WERI-Rb-1 (cell line): ENCODE results near the gene TSR2.

Experiments
- DNase-seq: peaks from one replicate; pipeline ENCODE4 v3.0.0-alpha.2; 2020
- H3K27ac ChIP-seq: fragments of 250-450 bp; sonication (Bioruptor Pico); 2 replicates; pipeline ENCODE4 v1.5.1; 2020; ENCODE audit warnings: mild to moderate bottlenecking, moderate library complexity
- H3K27me3 ChIP-seq: fragments of 250-450 bp; sonication (Bioruptor Pico); 2 replicates; pipeline ENCODE4 v1.5.1; 2021; ENCODE audit warnings: mild to moderate bottlenecking, low read depth, moderate library complexity; ENCODE audit not compliant: insufficient read depth, severe bottlenecking
- H3K36me3 ChIP-seq: fragments of 250-450 bp; sonication (Bioruptor Pico); 2 replicates; pipeline ENCODE4 v1.5.1; 2020; ENCODE audit warnings: mild to moderate bottlenecking, moderate library complexity
- H3K4me3 ChIP-seq: 2 replicates; pipeline ENCODE4 v1.5.1; 2011; ENCODE audit warnings: low read depth, mild to moderate bottlenecking, control low read depth, low read length
- H3K9me3 ChIP-seq: fragments of 250-450 bp; sonication (Bioruptor Pico); 2 replicates; pipeline ENCODE4 v1.5.1; 2021; ENCODE audit warnings: mild to moderate bottlenecking, moderate library complexity; ENCODE audit not compliant: severe bottlenecking
- CTCF ChIP-seq: IDR thresholded peaks from 2 replicates; pipeline ENCODE4 v1.5.1; 2011; ENCODE audit warnings: low read depth, mild to moderate bottlenecking, control low read depth, inconsistent platforms, low read length

The TSR2 gene

DNA sequence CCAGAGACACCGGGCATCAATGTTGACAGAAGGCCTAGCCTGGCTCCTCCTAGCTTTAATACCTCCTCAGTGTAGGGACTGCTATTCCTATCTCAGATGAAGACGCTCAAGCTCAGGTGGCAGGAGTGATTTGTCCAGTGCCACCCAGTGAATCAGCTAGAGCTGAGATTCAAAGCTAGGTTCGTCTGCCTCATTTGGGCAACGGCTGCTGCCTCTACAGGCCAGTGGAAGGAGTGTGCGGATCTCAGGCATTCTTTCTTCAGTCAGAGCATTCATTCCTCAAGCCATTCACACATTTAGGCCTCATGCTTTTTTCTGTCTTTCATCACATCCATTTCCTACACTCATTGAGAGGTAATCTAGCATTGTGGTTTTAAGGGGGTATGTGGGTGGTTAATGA lies 7.3 kb downstream of the TSR2 start:
- Histone ChIP-seq H3K4me3 (no peak overlapping the region), H3K27me3 (peaks cover 5% of the 10 kb centered on the region), H3K27ac (no peak overlapping the region), H3K9me3 (no peaks in the 10 kb centered on the region), H3K36me3 (peaks cover 7% of the 10 kb centered on the region; the same call in 1 of the 2 replicates)
- DNase-seq = no peak
- TF ChIP-seq CTCF = peak; percentile 42

GRCh38 chrX:54449929-54450328 lies 9.7 kb downstream of the TSR2 start:
- H3K27me3 ChIP-seq = peaks cover 5% of the 10 kb centered on the region

GRCh38 chrX:54452920-54453319 lies 12.7 kb downstream of the TSR2 start:
- H3K27me3 ChIP-seq = no peaks in the 10 kb centered on the region
- H3K27ac ChIP-seq = no peak overlapping the region
- peaks cover 3% of the 10 kb centered on the region; the same call in 1 of the 2 replicates for H3K36me3 ChIP-seq
- TF ChIP-seq CTCF = peak; percentile 73
- H3K4me3 ChIP-seq = no peak overlapping the region
- DNase-seq = peak; percentile 58
- no peaks in the 10 kb centered on the region for H3K9me3 ChIP-seq

More at GRCh38 chrX:54449929-54450328, 9.7 kb downstream of the TSR2 start:
- H3K9me3 ChIP-seq = no peaks in the 10 kb centered on the region
- H3K36me3 ChIP-seq = peaks cover 3% of the 10 kb centered on the region; the same call in 1 of the 2 replicates
- no peak overlapping the region for H3K27ac ChIP-seq
- TF ChIP-seq CTCF = no peak
- no peak for DNase-seq
- no peak overlapping the region for H3K4me3 ChIP-seq

DNA sequence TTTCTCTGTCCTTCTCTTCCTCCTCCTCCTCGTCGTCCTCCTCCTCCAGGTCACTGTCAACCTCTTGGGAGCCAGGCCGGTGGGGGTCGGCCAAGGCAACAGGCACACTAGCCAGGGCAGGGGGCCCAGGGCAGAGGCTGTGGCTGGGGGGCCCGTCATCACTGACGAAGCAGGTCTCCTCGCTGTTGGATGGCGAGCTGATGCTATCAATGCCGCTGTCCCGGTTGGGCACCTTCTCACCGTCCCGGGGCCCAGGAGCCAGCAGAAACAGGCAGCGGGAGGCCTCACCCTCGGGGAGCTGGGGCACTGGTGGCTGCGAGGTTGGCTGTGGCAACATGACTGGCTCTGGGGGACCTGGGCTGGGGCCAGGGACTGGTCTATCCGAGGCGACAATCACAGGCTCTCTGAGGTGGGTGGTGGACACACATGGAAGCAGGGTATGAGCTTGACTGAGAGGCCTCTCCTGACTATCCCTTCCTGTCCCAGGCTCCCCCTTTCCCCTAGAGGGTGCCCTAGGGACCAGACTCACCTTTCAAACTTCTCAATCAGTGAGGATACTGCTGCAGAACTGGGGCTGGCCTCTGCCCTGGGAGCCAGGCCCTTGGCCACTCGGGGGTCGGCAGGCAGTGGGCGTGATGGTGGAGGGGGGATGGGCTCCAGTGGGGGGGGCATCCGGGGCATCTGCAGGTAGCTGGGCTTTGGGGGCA lies 30.0 kb downstream of the TSR2 start:
- peaks cover 3% of the 10 kb centered on the region for H3K27me3 ChIP-seq
- no peak overlapping the region for H3K4me3 ChIP-seq

GRCh38 chrX:54473993-54474859 lies 34.0 kb downstream of the TSR2 start:
- no peak for DNase-seq
- H3K36me3 ChIP-seq = no peaks in the 10 kb centered on the region
- no peaks in the 10 kb centered on the region for H3K9me3 ChIP-seq
- no peak overlapping the region for H3K4me3 ChIP-seq
- H3K27me3 ChIP-seq = peaks cover 3% of the 10 kb centered on the region
- no peak for TF ChIP-seq CTCF
- no peak overlapping the region for H3K27ac ChIP-seq

More for the DNA sequence above, 30.0 kb downstream of the TSR2 start:
- no peak for DNase-seq
- H3K27ac ChIP-seq = no peak overlapping the region
- H3K9me3 ChIP-seq = no peaks in the 10 kb centered on the region
- TF ChIP-seq CTCF = no peak
- H3K36me3 ChIP-seq = no peaks in the 10 kb centered on the region
